ENCODE measurements around the gene ZYG11A.

DNA sequence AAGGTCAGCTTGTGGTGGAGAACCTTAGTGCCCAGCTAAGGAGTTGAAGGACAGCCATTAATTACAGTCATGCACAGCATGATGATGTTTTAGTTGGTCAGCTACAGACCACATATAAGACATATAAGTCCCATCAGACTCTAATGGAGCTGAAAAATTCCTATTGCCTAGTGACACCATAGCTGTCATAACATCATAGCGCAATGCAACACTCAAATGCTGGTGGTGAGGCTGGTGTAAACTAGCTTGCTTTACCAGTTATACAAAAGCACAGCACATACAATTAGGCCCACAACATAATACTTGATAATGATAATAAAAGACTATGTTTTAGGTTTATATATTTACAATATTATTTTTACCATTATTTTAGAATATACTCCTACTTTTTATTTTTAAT, 75.0 kb downstream of the ZYG11A start:
- TF ChIP-seq, protein P1, sequence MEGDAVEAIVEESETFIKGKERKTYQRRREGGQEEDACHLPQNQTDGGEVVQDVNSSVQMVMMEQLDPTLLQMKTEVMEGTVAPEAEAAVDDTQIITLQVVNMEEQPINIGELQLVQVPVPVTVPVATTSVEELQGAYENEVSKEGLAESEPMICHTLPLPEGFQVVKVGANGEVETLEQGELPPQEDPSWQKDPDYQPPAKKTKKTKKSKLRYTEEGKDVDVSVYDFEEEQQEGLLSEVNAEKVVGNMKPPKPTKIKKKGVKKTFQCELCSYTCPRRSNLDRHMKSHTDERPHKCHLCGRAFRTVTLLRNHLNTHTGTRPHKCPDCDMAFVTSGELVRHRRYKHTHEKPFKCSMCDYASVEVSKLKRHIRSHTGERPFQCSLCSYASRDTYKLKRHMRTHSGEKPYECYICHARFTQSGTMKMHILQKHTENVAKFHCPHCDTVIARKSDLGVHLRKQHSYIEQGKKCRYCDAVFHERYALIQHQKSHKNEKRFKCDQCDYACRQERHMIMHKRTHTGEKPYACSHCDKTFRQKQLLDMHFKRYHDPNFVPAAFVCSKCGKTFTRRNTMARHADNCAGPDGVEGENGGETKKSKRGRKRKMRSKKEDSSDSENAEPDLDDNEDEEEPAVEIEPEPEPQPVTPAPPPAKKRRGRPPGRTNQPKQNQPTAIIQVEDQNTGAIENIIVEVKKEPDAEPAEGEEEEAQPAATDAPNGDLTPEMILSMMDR (IDR thresholded peaks at IDR 0.05): no peak
- TF ChIP-seq, protein P2, sequence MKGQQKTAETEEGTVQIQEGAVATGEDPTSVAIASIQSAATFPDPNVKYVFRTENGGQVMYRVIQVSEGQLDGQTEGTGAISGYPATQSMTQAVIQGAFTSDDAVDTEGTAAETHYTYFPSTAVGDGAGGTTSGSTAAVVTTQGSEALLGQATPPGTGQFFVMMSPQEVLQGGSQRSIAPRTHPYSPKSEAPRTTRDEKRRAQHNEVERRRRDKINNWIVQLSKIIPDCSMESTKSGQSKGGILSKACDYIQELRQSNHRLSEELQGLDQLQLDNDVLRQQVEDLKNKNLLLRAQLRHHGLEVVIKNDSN (CRISPR knock-in tag; IDR thresholded peaks at IDR 0.05): no peak
- TF ChIP-seq, protein P3, sequence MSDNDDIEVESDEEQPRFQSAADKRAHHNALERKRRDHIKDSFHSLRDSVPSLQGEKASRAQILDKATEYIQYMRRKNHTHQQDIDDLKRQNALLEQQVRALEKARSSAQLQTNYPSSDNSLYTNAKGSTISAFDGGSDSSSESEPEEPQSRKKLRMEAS (CRISPR knock-in tag; IDR thresholded peaks at IDR 0.05): no peak
- TF ChIP-seq SP1 (CRISPR knock-in tag; conservative IDR thresholded peaks at IDR 0.05) (no peak), ESRRA (CRISPR knock-in tag; IDR thresholded peaks at IDR 0.05; ENCODE audit: borderline replicate concordance) (no peak), CREB1 (CRISPR knock-in tag; IDR thresholded peaks at IDR 0.05) (no peak), ZNF138 (CRISPR knock-in tag; conservative IDR thresholded peaks at IDR 0.05) (no peak)

Measured in WTC11 (cell line).